ENCODE data around the gene PAH. TPM values are rescaled to one million over a fixed set of nuclear protein-coding genes. Genes with fewer than 3 reads are reported as not detected.
A peak's percentile ranks its signal among the peaks of the same experiment; 100 is the strongest.

PAH gene
- total RNA-seq, result not detected in 2 replicates

GRCh38 chr12:102917026-102917787 lies at the start of gene PAH:
Gene PAH (minus strand): TSS chr12:102917244. CDS start chr12:102917130, 114 bp downstream.
- no peak for DNase-seq
- CTCF ChIA-PET, result no interaction called here
- POLR2A ChIA-PET, result no interaction called here
- H3K27ac Mint-ChIP-seq, result no peak within 1 kb of the TSS
- peaks cover 21% of the 10 kb centered on the region for H3K27me3 Mint-ChIP-seq
- H3K36me3 Mint-ChIP-seq (ENCODE audit: low read depth), result no peaks in the 10 kb centered on the region
- intact Hi-C loops (cut with micrococcal nuclease), result no loop called here
- no peak for TF ChIP-seq CTCF (IDR thresholded peaks at IDR 0.05)
- H3K9me3 Mint-ChIP-seq, result no peaks in the 10 kb centered on the region
- H3K4me3 Mint-ChIP-seq, result peak within 1 kb of the TSS; percentile 75
- ATAC-seq (ENCODE audit: low read depth), result peak; percentile 42
- H3K4me1 Mint-ChIP-seq, result peaks cover 9% of the 10 kb centered on the region

DNA sequence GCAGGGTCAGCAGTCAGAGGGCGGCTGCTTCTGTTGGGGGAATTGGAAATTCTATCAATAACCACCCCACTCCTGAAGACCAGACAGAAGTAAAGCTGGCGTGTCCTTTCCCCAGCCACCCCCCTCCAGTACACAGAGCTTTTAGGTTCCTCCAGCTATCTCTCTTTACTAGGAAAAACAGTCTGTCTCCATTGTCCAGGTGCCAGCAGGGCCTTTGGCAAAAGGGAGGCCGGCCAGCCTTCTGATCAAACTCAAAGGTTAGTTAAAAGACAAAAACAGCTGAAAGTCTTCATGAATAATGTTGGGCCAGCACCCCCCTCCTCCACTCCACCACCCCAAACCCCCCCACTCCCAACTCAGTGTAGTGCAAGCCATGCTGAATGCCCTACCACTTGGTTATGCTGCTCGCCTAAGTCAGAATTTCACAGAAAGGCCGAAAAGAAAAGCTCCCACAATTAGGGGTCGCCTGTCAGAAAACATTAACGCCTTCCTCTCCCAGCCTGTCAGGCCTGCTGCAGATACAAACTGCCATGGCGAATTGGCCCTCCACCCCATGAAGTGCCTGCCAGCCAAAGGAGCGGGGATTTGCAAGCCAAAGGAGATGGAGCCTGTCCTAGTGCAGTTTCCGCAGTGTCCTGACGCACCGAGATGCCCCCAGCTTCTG lies 49.3 kb upstream of the PAH start:
- Mint-ChIP-seq H3K4me1 (peaks cover 16% of the 10 kb centered on the region), H3K27me3 (peaks cover 72% of the 10 kb centered on the region), H3K4me3 (no peak overlapping the region), H3K36me3 (ENCODE audit: low read depth) (no peaks in the 10 kb centered on the region), H3K27ac (no peak overlapping the region), H3K9me3 (peaks cover 7% of the 10 kb centered on the region)
- TF ChIP-seq CTCF (IDR thresholded peaks at IDR 0.05), result no peak
- DNase-seq (no peak), ATAC-seq (ENCODE audit: low read depth) (no peak)
- ChIA-PET CTCF (interaction anchor here (0.7 kb wide), 1 partner anchor 15 kb away, joined by 3 read pairs; no protein-coding TSS in a partner anchor), POLR2A (no interaction called here)
- intact Hi-C loops (cut with micrococcal nuclease), result no loop called here

GRCh38 chr12:102965281-102966155 lies 48.5 kb upstream of the PAH start:
- POLR2A ChIA-PET, result no interaction called here
- no peak overlapping the region for H3K27ac Mint-ChIP-seq

GRCh38 chr12:102964872-102965271 lies 47.8 kb upstream of the PAH start:
- ATAC-seq (ENCODE audit: low read depth) (peak; percentile 31), DNase-seq (no peak)
- intact Hi-C loops (cut with micrococcal nuclease), result loop anchor here (1.0 kb wide), 1 partner anchor 12 kb away; no protein-coding TSS in a partner anchor
- peaks cover 7% of the 10 kb centered on the region for H3K9me3 Mint-ChIP-seq
- H3K36me3 Mint-ChIP-seq (ENCODE audit: low read depth), result no peaks in the 10 kb centered on the region
- H3K27ac Mint-ChIP-seq, result no peak overlapping the region
- POLR2A ChIA-PET, result no interaction called here
- CTCF ChIA-PET, result no interaction called here
- TF ChIP-seq CTCF (IDR thresholded peaks at IDR 0.05), result no peak
- peaks cover 17% of the 10 kb centered on the region for H3K4me1 Mint-ChIP-seq
- H3K27me3 Mint-ChIP-seq, result peaks cover 76% of the 10 kb centered on the region
- peak overlapping the region; percentile 70 for H3K4me3 Mint-ChIP-seq

More at GRCh38 chr12:102965281-102966155, 48.5 kb upstream of the PAH start:
- H3K36me3 Mint-ChIP-seq (ENCODE audit: low read depth), result no peaks in the 10 kb centered on the region
- peaks cover 7% of the 10 kb centered on the region for H3K9me3 Mint-ChIP-seq
- no peak for ATAC-seq (ENCODE audit: low read depth)
- peaks cover 73% of the 10 kb centered on the region for H3K27me3 Mint-ChIP-seq
- peaks cover 17% of the 10 kb centered on the region for H3K4me1 Mint-ChIP-seq
- DNase-seq, result no peak
- intact Hi-C loops (cut with micrococcal nuclease), result loop anchor here (1.0 kb wide), 1 partner anchor 12 kb away; no protein-coding TSS in a partner anchor
- CTCF ChIA-PET, result no interaction called here
- H3K4me3 Mint-ChIP-seq, result peak overlapping the region; percentile 70
- no peak for TF ChIP-seq CTCF (IDR thresholded peaks at IDR 0.05)

Measured in activated B cell treated with CpG ODN at 0.5 μM for 24 hours (primary cell).